ENCODE data around the gene ADGRF1.
"Not testable (repeated sequence)": the region's sequence is repeated elsewhere in the genome, so short reads cannot be mapped to it uniquely, and the experiment has no call there.

Gene ADGRF1

DNA sequence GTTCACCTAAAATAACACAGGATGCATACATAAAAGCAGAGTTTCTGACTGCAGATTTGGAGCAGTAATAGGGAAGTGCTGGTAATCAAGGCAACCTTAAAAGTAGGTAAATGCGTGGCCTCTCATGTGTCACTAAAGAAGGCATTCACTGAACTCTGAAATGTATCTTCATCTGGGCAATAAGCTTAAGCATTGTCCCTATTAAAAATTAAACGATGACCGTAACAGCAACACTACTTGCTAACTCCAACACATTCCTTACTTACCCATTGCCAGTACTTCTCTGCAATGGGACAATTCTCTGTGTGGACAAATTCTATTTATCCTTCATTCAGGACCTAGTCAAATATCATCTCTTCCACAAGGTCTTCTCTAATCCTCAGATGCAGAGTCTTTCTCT is 19.9 kb downstream of the ADGRF1 start:
- DNase-seq (ENCODE audit: low read depth): no peak

DNA sequence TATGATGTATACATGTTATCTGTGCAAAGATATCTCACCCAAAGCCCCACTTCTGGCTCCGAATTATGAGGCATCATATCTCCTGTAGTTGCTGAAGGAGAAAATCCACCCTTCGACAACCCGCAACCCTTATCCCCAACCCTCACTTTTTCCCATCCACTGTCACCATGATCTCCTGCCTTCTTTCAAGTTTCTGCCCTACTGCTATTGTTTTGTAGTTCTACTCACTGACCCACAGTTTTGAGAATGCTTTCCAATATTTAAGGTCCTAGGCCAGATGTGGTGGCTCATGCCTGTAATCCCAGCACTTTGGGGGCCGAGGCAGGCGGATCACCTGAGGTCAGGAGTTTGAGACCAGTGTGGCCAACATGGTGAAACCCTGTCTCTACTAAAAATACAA is 22.2 kb downstream of the ADGRF1 start:
- no peak for DNase-seq (ENCODE audit: low read depth)

DNA sequence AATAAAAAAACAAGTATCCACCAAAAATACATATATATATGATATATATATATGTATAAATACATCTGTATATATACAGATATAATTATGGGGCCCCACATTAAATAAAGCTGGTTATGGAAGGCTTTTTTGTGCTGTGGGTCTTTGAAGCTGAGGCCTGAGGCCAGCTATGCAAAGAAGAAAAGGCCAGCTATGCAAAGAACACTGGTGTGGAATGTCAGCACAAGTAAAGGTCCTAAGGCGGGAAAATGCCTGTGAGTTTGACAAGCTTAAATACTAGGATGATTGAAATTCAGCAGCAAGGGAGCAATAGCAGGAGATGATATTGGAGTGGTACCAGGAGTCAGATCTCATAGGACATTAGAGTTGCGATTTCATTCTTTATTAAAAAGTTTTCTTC is 25.2 kb downstream of the ADGRF1 start:
- DNase-seq (ENCODE audit: low read depth): no peak

DNA sequence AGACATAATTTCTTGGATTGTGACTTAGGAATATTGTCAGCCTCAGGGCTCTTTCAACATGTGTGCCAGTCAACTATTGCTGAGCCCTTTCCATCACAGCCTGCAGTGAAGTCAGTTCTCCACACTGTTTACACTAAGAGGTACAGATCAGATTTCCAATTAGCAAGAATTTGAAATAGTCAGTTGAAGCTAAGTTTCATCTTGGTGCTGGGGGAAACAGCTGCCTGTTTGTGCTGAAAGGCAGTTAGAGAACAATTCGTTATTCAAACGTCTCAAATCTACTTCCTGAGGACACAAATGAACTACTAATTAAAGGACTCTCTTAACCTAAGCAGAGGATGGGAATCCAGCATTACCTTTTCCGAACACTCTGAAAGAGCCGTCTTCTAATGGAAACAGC is 25.9 kb downstream of the ADGRF1 start:
- no peak for DNase-seq (ENCODE audit: low read depth)

DNA sequence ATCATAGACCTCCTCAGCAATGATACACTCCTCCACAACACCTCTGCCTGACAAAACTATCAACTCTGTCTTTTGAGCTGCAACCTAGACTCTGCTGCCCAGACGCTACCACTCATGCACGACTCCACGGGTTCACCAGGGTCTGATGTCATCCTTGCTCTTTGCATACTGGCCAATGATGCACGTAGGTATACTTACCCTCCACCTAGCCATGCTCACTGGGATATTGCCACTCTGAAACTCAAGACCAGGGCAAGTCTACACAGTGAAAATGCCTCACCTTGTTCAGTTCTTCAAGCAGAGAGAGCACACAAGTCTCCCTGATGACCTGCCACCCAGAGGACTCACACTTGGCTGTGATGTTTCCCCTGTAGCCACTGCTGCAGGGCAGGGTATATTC is 27.7 kb downstream of the ADGRF1 start:
- DNase-seq (ENCODE audit: low read depth): no peak

DNA sequence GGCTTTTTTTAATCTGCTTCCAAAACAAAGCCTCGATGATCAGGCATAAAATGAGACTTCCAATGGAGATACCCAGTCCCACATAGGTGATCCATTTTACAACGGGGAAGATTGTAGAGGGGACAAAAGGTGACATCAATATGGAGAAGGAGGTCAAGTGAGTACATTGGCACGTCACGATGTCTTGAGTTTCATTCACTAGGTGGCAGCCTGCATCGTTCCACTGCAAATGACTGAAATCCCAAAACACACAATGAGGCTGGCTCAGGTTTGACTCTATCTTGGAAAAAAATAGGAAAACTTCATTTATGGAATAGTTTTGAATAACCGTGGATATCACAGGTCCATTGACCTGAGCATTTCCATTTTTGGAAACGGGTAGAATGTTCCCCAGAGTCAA is 32.5 kb downstream of the ADGRF1 start:
- DNase-seq (ENCODE audit: low read depth): no peak

DNA sequence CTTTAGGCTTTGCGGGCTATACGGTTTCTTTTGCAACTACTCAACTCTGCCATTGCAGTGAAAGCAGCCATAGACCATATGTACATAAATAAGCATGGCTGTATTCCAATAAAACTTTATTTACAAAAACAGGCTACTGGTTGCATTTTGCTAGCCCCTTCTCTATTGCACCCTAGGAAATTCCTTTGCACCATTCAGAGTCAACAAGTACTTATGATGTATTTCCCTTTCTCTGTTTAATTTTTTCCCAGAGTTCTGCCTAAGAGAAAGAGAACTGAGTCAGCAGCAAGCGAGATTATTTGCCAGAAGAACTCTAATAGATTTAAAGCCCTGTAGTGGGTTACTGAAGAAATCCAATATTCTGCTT is 33.8 kb downstream of the ADGRF1 start:
- no peak for DNase-seq (ENCODE audit: low read depth)

DNA sequence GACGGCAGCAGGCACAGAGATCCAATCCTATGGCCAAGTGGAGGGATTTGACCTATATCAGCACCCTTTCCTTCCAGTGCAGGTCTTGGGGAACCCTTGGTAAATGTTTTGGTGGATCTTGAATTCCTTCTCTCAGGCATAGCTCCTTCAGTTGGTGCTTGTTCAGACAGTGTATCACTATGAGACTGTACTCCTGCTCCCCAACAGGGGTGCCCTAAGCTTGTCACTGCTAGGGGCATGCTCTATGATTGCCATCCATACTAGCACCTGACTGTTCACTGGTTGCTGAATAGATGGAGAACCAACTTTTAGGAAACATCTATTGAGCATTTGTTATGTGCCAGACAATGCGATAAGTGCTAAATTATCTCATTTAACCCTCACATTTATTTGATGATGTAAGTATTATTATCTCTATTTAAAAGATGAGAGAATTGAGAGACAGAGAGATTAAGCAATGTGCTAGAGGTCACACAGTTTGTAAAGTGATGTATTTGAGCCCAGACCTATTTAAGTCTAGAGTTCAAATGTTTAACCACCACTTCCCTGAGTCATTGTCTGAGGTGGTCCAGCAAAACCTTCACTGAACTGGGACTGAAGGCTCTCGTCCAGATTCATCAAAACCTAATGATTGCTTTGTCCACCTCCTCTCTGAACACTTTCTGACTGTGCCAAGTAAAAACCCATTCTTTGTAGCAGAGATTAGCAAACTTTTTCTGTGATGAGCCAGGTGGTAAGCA is 34.3 kb downstream of the ADGRF1 start:
- DNase-seq (ENCODE audit: low read depth): no peak

DNA sequence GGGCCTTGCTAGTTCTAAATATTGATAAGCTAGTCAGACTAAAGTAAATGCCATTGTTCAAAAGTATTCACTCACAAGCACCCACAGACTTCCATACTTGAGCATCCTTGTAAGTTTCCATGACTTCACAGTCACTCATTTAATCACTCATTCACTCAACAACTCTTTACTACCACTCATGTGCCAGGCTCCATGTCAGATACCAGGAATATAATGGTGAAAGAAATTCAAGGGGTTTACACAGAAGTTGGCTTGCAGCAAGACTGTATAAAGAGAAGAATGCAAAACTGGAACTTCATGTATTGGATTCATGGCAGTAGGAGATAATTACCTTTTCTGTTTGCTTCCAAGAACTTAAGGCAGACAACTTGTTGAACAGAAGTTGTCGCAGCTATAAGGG is 36.6 kb downstream of the ADGRF1 start:
- DNase-seq (ENCODE audit: low read depth): no peak

DNA sequence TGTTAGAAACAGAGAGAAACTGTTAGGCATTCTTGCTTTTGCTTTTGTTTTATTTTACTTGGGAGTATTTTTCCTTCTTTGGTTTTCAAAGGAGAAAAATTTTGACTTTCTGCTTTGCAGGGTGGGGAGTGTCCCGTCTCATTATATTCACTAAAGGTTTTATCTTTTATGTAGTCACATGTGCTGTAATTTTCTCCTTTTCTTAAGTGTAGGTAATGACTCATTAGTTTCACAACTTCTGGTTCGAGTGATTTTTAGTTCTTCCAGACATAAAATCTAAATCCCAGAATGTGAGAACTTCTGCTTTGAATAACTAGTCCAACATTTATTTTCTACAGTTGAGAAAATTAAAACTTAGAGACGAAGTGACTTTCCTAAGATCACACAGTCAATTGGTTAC is 37.7 kb downstream of the ADGRF1 start:
- DNase-seq (ENCODE audit: low read depth): no peak

DNA sequence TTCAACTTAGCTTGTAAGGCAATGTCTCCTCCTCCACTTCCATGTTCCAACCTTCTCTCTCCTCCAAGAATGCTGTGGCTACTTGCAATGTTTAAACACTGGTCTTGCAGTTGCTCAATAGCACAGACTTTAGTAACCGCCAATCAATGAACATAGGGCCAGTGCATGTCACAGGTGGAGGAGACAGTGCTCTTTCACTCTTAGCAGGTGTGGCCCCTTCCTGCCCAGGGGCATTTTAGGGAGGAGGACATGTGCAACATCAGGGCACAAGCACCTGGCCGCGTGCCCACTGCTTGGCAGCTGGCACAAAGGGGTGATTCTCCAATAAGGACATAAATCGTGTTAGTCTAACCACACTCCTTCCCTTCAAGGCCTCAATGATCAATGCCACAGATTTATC is 41.3 kb downstream of the ADGRF1 start:
- no peak for DNase-seq (ENCODE audit: low read depth)

DNA sequence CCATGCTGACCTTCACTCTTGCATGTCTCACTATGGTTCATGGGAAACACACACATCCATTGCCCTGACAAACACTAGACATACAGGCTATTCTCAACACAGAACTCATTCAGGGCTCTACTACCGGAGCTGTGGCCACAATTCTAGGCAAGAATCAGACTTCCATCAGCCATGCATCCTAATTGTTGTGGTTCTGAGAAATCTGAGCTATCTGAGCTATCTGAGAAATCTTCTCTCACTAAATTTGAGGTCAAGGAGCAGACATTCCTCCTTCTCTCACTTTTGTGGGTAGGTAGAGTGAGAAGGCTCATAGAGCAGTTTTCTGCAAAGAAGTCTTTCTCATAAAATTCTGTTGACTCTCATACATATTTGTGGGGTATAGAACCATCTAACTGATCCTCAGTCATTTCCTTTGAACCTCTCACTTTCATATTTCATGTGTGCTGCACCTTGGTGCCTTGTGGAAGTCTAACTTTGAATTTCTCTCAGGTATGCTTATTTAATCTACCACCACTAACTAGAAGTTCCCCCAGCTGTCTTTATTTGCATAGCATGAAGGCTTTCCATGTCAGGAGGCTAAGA is 43.6 kb downstream of the ADGRF1 start:
- no peak for DNase-seq (ENCODE audit: low read depth)

DNA sequence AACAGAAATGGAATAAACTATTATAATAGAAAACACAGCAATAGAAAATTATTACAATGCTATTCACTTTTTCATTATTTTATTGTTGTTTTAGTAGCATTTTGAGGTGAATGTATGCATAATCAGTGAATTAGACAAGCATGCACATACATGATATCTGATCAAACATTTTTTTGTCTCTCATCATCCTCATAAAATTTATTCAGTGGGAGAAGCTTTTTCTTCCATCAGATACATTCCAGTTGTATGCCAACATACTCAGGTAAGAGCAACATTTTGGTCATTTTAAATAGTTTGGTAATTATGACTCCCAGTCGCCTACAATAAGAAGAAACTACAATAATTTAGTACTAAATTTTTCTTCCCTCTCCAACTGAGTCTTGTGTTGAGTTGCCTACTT is 44.5 kb downstream of the ADGRF1 start:
- no peak for DNase-seq (ENCODE audit: low read depth)

DNA sequence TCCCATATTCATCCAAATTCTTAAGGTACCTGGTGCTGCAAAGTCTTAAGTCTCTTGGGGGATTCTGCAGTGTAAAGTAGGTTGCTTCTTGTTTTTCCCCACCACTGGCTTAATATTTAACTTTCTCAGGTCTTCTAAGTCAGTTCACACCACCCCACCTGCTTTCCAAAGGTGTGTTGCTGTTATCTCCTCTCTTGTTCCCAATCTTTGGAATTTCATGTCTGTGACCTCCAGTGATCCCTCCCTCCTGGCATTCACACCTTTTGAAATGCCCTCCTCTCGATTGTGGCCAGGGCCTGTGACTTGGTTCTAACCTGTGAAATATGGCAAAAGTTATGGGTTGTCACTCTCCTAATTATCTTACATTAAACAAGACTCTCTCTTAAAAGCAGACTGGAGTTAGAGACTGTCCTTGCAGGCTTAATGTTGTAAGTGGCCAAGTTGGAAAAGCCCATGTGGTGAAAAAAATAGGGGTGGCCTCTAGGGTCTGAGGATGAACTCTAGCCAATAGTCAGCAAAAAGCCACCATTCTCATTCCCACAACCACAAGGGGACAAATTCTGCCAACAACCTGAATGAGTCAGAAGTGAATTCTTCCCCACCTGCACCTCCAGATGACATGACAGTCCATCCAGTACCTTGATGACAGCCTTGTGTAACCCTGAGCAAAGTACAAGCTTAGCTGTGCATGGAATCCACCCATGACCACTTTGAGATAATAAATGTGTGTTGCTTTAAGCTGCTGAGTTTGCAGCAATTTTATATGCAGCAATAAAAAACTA is 45.1 kb downstream of the ADGRF1 start:
- no peak for DNase-seq (ENCODE audit: low read depth)

DNA sequence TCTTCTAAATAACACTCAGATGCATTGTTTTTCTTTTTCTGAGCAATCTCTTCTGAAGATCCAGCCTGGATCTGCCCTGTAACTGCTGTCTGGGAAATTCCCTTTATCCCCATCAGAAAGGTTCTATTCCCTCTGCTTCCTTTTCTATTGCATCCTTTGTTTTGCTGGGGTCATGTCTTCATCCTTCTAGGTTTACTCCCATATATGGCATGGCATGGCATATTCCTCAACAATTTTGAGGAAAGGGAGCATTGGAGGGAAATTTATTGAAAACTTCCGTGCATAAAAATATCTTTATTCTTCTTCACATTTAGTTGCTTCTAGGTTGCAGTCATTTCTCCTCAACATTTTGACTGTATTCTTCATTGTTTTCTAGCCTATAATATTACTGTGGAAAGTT is 47.2 kb downstream of the ADGRF1 start:
- no peak for DNase-seq (ENCODE audit: low read depth)

DNA sequence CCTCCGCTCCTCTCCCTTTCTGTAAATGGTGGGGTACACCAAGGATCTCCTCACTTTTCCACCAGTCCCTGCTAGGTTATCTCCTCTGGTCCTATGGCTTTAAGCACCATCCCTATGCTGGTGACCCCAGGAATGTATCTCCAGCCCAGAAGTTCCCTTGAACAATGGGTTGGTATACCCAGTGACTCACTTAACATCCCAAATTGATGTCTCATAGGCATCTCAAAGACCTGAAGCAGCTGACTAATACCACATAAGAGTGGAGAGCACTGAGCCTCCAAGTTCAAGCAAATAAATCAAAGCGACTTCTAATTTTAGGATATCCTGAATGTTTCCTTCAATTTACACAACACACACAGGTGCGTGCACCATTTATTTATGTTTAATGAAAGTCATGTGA is 48.3 kb downstream of the ADGRF1 start:
- DNase-seq (ENCODE audit: low read depth): no peak

DNA sequence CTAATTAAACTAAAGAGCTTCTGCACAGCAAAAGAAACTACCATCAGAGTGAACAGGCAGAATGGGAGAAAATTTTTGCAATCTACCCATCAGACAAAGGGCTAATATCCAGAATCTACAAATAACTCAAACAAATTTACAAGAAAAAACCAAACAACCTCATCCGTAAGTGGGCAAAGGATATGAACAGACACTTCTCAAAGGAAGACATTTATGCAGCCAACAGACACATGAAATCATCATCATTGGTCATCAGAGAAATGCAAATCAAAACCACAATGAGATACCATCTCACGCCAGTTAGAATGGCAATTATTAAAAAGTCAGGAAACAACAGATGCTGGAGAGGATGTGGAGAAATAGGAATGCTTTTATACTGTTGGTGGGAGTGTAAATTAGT is 49.7 kb downstream of the ADGRF1 start:
- not testable (repeated sequence) for DNase-seq (ENCODE audit: low read depth)

DNA sequence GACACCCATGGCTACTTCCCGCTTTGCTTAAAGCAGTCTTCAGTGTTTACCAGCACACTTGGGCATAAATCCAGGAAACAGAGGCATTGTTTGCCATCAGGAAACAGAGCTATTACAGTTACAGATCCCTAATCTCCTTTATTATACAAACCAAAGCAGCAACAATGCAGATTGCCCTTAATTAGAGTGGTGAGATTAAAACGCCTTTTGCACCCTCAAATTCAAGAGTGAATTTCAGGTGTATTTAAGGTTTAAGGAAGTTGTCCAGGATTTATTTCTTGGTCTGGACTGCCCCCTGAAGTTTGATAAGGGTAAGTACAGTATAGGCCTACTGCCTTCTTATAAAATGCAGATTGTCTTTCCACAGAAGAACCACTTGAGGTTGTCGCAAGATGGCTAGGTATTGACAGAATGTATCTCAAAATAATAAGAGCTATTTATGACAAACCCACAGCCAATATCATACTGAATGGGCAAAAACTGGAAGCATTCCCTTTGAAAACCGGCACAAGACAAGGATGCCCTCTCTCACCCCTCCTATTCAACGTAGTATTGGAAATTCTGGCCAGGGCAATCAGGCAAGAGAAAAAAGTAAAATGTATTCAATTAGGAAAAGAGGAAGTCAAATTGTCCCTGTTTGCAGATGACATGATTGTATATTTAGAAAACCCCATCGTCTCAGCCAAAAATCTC is 51.2 kb downstream of the ADGRF1 start:
- not testable (repeated sequence) for DNase-seq (ENCODE audit: low read depth)

DNA sequence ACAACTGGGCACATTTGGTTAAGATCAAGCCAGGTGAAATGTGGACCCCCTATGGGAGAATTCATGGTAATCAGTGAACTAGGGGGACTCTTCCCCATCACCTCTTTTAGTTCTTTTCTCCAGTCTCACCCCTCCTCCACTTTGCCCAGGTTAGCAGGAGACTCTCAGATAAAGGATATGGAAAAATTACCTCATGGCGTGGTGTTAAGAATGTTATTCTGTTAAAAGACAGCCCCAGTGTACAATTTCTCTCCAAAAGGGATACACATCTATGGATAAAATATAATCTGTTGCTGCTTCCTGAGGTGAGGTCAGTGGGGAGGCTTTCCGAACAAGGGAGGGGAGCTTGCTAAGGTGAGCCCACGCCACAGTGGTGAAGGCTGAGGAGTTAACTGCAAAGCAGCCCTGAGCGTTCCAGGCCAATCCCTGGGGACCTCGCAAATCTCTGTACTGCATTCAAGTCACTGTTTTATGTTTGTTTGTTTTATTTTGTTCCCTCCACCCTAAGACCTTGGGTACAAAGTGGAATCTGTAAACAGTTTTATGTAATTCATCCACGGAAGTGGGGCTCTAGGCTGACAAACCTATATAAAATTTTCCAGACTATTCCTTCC is 52.0 kb downstream of the ADGRF1 start:
- no peak for DNase-seq (ENCODE audit: low read depth)

DNA sequence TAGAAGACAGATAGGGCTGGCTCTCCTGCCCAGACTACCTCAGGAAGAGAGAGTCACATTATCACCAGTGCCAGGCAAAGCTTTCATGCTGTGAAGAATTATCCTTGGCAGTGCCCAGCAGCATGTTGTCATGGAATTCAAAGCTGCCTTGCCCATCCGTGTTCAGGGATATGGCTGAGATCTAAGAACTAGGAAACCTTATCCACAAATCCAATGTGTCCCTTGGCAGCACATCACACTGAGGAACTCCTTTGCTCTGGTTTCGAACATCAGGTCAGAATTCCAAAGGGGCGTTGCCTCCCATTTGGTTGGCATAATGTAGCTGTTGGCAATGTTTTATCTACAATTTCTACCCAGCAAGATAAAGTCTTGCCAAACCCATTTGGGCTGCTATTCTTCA is 52.7 kb downstream of the ADGRF1 start:
- DNase-seq (ENCODE audit: low read depth): no peak

DNA sequence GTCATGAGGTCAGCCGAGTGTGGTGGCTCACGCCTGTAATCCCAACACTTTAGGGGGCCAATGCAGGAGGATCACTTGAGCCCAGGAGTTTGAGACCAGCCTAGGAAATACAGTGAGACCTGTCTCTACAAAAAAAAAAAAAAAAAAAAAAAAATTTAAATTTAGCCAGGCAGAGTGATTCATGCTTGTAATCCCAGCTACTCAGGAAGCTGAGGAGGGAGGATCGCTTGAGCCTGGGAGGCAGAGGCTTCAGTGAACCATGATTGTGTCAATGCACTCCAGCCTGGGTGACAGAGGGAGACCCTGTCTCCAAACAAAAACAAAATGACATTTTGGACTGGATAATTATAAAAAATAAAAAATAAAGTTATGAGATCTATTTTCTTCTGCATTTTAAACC is 56.2 kb downstream of the ADGRF1 start:
- no peak for DNase-seq (ENCODE audit: low read depth)

DNA sequence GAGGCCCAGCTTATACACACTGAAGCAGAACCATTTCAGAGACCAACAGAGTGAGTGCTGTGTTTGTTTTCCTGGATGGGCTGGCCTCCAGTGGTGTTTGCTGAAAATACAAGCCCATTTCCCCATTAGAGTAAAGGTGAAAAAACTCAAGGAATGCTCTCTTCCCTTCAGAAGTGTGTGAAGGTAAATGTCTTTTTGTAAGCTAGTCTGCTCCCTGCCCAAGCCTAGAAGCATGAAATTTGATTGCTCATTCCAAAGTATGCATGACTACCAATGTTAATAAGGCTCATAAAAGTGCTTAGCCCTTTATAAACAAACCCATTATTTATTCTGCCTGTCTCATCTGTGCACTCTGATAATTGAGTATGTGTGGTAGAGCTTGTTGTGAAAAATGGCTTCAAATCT is 59.1 kb downstream of the ADGRF1 start:
- no peak for DNase-seq (ENCODE audit: low read depth)
